SK-N-SH (cell line): ENCODE measurements around the gene CAMTA2. TPM values are rescaled to one million over a fixed set of nuclear protein-coding genes. Genes with fewer than 3 reads are reported as not detected.

Experiments used
- CTCF ChIA-PET: fragments of 300-600, 350-600 bp; formaldehyde crosslinking; extraction: SDS; loops from one replicate; lab custom pipeline; 2021; lab: Yijun Ruan, JAX
- POLR2A ChIA-PET: fragments of 350-600 bp; sonication (Branson Sonifier 250); formaldehyde crosslinking; extraction: SDS; loops from one replicate; lab custom pipeline; 2020; ENCODE audit warnings: antibody characterized with exemption, inconsistent platforms; lab: Yijun Ruan, JAX
- DNase-seq: peaks from one replicate; pipeline ENCODE4 v3.0.0; 2012
- H2AFZ ChIP-seq: fragments of 200-600 bp; sonication (generic); 2 replicates; pipeline ENCODE4 v1.8.1; 2016; ENCODE audit warnings: antibody characterized with exemption, mild to moderate bottlenecking, low read depth
- H3F3A ChIP-seq: fragments of 200-600 bp; sonication (generic); replicated peaks from 2 replicates; pipeline ENCODE3; 2016; ENCODE audit warnings: antibody characterized with exemption, mild to moderate bottlenecking; ENCODE audit not compliant: insufficient read depth
- H3K27ac ChIP-seq, 2 experiments: fragments of 200-500 bp in 1 of 2; fragments of 200-600 bp in 1 of 2; sonication (Bioruptor generic) in 1 of 2; sonication (generic), shearing (Covaris generic) in 1 of 2; 2 replicates each; pipeline versions ENCODE4 v1.5.1 to v1.6.1; 2014 to 2016; ENCODE audit warnings: low read depth in 2 of 2, inconsistent platforms in 1 of 2, low read length in 1 of 2, mild to moderate bottlenecking in 1 of 2, mixed read lengths in 1 of 2
- H3K27me3 ChIP-seq: fragments of 200-600 bp; sonication (generic), shearing (Covaris generic); 2 replicates; pipeline ENCODE4 v1.6.1; 2016; ENCODE audit warnings: mixed run types; ENCODE audit not compliant: insufficient read depth
- H3K36me3 ChIP-seq, 2 experiments: fragments of 200-500 bp in 1 of 2; fragments of 200-600 bp in 1 of 2; sonication (Bioruptor generic) in 1 of 2; sonication (generic) in 1 of 2; replicated peaks in 1 of 2; 2 replicates each; pipeline versions ENCODE3 to v1.5.1; 2014 to 2016; ENCODE audit warnings: low read length in 1 of 2, mild to moderate bottlenecking in 1 of 2; ENCODE audit not compliant: insufficient read depth in 2 of 2, control insufficient read depth in 1 of 2
- H3K4me1 ChIP-seq, 2 experiments: fragments of 200-500 bp in 1 of 2; fragments of 200-600 bp in 1 of 2; sonication (Bioruptor generic) in 1 of 2; sonication (generic), shearing (Covaris generic) in 1 of 2; 2 replicates each; pipeline versions ENCODE4 v1.5.1 to v1.6.1; 2014 to 2016; ENCODE audit warnings: low read depth in 1 of 2, low read length in 1 of 2, mixed run types in 1 of 2; ENCODE audit not compliant: insufficient read depth in 2 of 2, control insufficient read depth in 1 of 2
- H3K4me2 ChIP-seq: fragments of 200-600 bp; sonication (generic), shearing (Covaris generic); 2 replicates; pipeline ENCODE4 v1.6.1; 2017; ENCODE audit warnings: mixed run types
- H3K4me3 ChIP-seq, 2 experiments: fragments of 200-500 bp in 1 of 2; fragments of 200-600 bp in 1 of 2; sonication (Bioruptor generic) in 1 of 2; sonication (generic), shearing (Covaris generic) in 1 of 2; 2 replicates each; pipeline versions ENCODE4 v1.5.1 to v1.8.1; 2014 to 2016; ENCODE audit warnings: low read depth in 2 of 2, inconsistent platforms in 1 of 2, low read length in 1 of 2, mild to moderate bottlenecking in 1 of 2, mixed read lengths in 1 of 2, moderate library complexity in 1 of 2
- H3K79me2 ChIP-seq: fragments of 200-600 bp; sonication (generic); 2 replicates; pipeline ENCODE4 v1.8.1; 2017; ENCODE audit warnings: mild to moderate bottlenecking; ENCODE audit not compliant: insufficient read depth
- H3K9ac ChIP-seq: fragments of 200-600 bp; sonication (generic); 2 replicates; pipeline ENCODE4 v1.6.1; 2017; ENCODE audit warnings: mixed run types
- H3K9me2 ChIP-seq: fragments of 200-600 bp; sonication (generic); 2 replicates; pipeline ENCODE4 v1.6.1; 2017; ENCODE audit warnings: mixed run types
- H3K9me3 ChIP-seq: fragments of 200-600 bp; sonication (generic); 2 replicates; pipeline ENCODE4 v1.6.1; 2017; ENCODE audit warnings: mixed run types, mild to moderate bottlenecking, moderate library complexity
- H4K20me1 ChIP-seq: fragments of 200-600 bp; sonication (generic); 2 replicates; pipeline ENCODE4 v1.6.1; 2017; ENCODE audit warnings: mild to moderate bottlenecking, mixed run types; ENCODE audit not compliant: insufficient read depth
- CTCF ChIP-seq: fragments of 200-600 bp; sonication (generic); IDR thresholded peaks from 2 replicates; pipeline ENCODE4 v1.6.1; 2017; ENCODE audit warnings: antibody characterized with exemption, mild to moderate bottlenecking, moderate library complexity
- ELF1 ChIP-seq: IDR thresholded peaks from 2 replicates; pipeline ENCODE4 v1.4.0; 2012
- EZH2phosphoT487 ChIP-seq: fragments of 200-600 bp; sonication (generic); IDR thresholded peaks from 2 replicates; pipeline ENCODE4 v1.6.1; 2017; ENCODE audit warnings: low read depth, mixed run types, mild to moderate bottlenecking, antibody characterized with exemption, moderate library complexity, borderline replicate concordance
- FOXJ3 ChIP-seq: sonication (generic); formaldehyde crosslinking; IDR thresholded peaks from 2 replicates; pipeline ENCODE4 v1.5.1; 2020; ENCODE audit warnings: mild to moderate bottlenecking, missing genetic modification reagents
- GABPA ChIP-seq: IDR thresholded peaks from 2 replicates; pipeline ENCODE4 v1.4.0; 2012; ENCODE audit warnings: low read depth, mild to moderate bottlenecking
- GATA2 ChIP-seq: sonication (generic); formaldehyde crosslinking; IDR thresholded peaks from 2 replicates; pipeline ENCODE4 v1.5.0; 2020; ENCODE audit warnings: mild to moderate bottlenecking, missing genetic modification reagents
- JUND ChIP-seq: IDR thresholded peaks from 2 replicates; pipeline ENCODE4 v1.4.0; 2012
- MXI1 ChIP-seq: IDR thresholded peaks from 2 replicates; pipeline ENCODE4 v1.6.1; 2012; ENCODE audit warnings: mild to moderate bottlenecking, low read depth, low read length, improper control_type of control experiment
- RFX5 ChIP-seq: IDR thresholded peaks from 2 replicates; pipeline ENCODE4 v1.6.1; 2012; ENCODE audit warnings: mild to moderate bottlenecking, improper control_type of control experiment, low read length
- RXRA ChIP-seq: IDR thresholded peaks from 2 replicates; pipeline ENCODE4 v1.4.0; 2012; ENCODE audit warnings: low read depth, mild to moderate bottlenecking, borderline replicate concordance
- SIN3A ChIP-seq: IDR thresholded peaks from 2 replicates; pipeline ENCODE4 v1.6.1; 2012; ENCODE audit warnings: low read depth, mild to moderate bottlenecking, low read length, moderate library complexity, borderline replicate concordance
- SMC3 ChIP-seq: IDR thresholded peaks from 2 replicates; pipeline ENCODE4 v1.6.1; 2012; ENCODE audit warnings: low read depth, low read length, improper control_type of control experiment
- TCF12 ChIP-seq: IDR thresholded peaks from 2 replicates; pipeline ENCODE4 v1.4.0; 2012
- TEAD4 ChIP-seq: IDR thresholded peaks from 2 replicates; pipeline ENCODE4 v1.4.0; 2012; ENCODE audit warnings: mild to moderate bottlenecking, borderline replicate concordance; ENCODE audit not compliant: insufficient read depth
- USF1 ChIP-seq: IDR thresholded peaks from 2 replicates; pipeline ENCODE4 v1.4.0; 2012; ENCODE audit warnings: low read depth, borderline replicate concordance
- USF2 ChIP-seq: fragments of 150-350 bp; IDR thresholded peaks from 2 replicates; pipeline ENCODE4 v1.6.1; 2017; ENCODE audit warnings: antibody characterized with exemption, low read length, low read depth, borderline replicate concordance
- YY1 ChIP-seq: IDR thresholded peaks from 2 replicates; pipeline ENCODE4 v1.4.0; 2012; ENCODE audit warnings: low read depth, mild to moderate bottlenecking
- WGBS: methylation state at CpG from one replicate; pipeline ENCODE4 v1.1.6; 2017; ENCODE audit warnings: low lambda C conversion rate; 5-methylcytosine and 5-hydroxymethylcytosine counted together
- polyA plus RNA-seq, 3 experiments: library from polyadenylated mRNA; depleted of rRNA; stranded (reverse); fragments of >200 nt; gene quantifications; 2 replicates each; pipeline ENCODE4 v1.2.3, GENCODE V29; 2012
- TF ChIP-seq, protein P1 (sequence below): IDR thresholded peaks from 2 replicates; pipeline ENCODE4; 2012
- TF ChIP-seq, protein P2 (sequence below): fragments of 150-350 bp; IDR thresholded peaks from 2 replicates; pipeline ENCODE4 v1.6.1; 2016; ENCODE audit warnings: mild to moderate bottlenecking, low read depth, low read length

CAMTA2 gene
- polyA plus RNA-seq, 1 of the 3 experiments (the other 2 are of a cell fraction): 27.0 TPM

- DNase-seq: no peak
- Histone ChIP-seq H3K79me2 (peaks cover 22% of the 10 kb centered on the region), H3K9me3 (no peaks in the 10 kb centered on the region), H4K20me1 (no peaks in the 10 kb centered on the region), H3K36me3 (peaks cover 18 to 35% of the 10 kb centered on the region in 2 experiments), H3K4me1 (peaks cover 9 to 14% of the 10 kb centered on the region in 2 experiments; a peak in 2 of 4 replicates), H2AFZ (no peak overlapping the region), H3K27me3 (no peaks in the 10 kb centered on the region), H3K4me2 (no peak overlapping the region), H3K4me3 (no peak overlapping the region), H3F3A (peaks cover 7% of the 10 kb centered on the region), H3K9ac (no peak overlapping the region), H3K27ac (no peak overlapping the region), H3K9me2 (no peaks in the 10 kb centered on the region)
- ChIA-PET POLR2A (interaction anchor here (1.1 kb wide), 1 partner anchor 8 kb away, joined by 3 read pairs; no protein-coding TSS in a partner anchor), CTCF (interaction anchor here (1.1 to 6.6 kb wide), 4 partner anchors 7 to 69 kb away, joined by 3 to 52 read pairs (median 22); partner anchors contain the start of genes CAMTA2, CHRNE and KIF1C)
- 93% methylated on average over 10 of the region's 12 CpGs for WGBS
- TF ChIP-seq YY1: no peak
- TF ChIP-seq USF2: no peak
- no peak for TF ChIP-seq RFX5
- TF ChIP-seq MXI1: no peak
- no peak for TF ChIP-seq TEAD4
- no peak for TF ChIP-seq GATA2
- TF ChIP-seq EZH2phosphoT487: no peak
- TF ChIP-seq SMC3: no peak
- TF ChIP-seq SIN3A: no peak
- TF ChIP-seq CTCF: no peak
- TF ChIP-seq GABPA: no peak
- no peak for TF ChIP-seq TCF12
- TF ChIP-seq, protein P1, sequence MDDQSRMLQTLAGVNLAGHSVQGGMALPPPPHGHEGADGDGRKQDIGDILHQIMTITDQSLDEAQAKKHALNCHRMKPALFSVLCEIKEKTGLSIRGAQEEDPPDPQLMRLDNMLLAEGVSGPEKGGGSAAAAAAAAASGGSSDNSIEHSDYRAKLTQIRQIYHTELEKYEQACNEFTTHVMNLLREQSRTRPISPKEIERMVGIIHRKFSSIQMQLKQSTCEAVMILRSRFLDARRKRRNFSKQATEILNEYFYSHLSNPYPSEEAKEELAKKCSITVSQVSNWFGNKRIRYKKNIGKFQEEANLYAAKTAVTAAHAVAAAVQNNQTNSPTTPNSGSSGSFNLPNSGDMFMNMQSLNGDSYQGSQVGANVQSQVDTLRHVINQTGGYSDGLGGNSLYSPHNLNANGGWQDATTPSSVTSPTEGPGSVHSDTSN: no peak
- no peak for TF ChIP-seq FOXJ3
- TF ChIP-seq, protein P2, sequence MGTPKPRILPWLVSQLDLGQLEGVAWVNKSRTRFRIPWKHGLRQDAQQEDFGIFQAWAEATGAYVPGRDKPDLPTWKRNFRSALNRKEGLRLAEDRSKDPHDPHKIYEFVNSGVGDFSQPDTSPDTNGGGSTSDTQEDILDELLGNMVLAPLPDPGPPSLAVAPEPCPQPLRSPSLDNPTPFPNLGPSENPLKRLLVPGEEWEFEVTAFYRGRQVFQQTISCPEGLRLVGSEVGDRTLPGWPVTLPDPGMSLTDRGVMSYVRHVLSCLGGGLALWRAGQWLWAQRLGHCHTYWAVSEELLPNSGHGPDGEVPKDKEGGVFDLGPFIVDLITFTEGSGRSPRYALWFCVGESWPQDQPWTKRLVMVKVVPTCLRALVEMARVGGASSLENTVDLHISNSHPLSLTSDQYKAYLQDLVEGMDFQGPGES: no peak
- no peak for TF ChIP-seq ELF1
- no peak for TF ChIP-seq JUND
- no peak for TF ChIP-seq RXRA
- no peak for TF ChIP-seq USF1
These were observed 14.7 kb downstream of the CAMTA2 start for GRCh38 chr17:4972752-4973151.
